OCI-LY1 (cell line): ENCODE results near the gene STON2.

Experiments
- H2AFZ ChIP-seq: fragments of 200-600 bp; sonication (generic), shearing (Covaris generic); 2 replicates; pipeline ENCODE4 v1.6.0; 2014; ENCODE audit warnings: antibody characterized with exemption, mild to moderate bottlenecking, low read length
- H3F3A ChIP-seq: fragments of 200-600 bp; sonication (generic), shearing (Covaris generic); 2 replicates; pipeline ENCODE4 v1.6.0; 2014; ENCODE audit warnings: mild to moderate bottlenecking, antibody characterized with exemption, low read length, moderate library complexity; ENCODE audit not compliant: insufficient read depth
- H3K27ac ChIP-seq: fragments of 200-600 bp; sonication (generic); 2 replicates; pipeline ENCODE4 v1.5.1; 2014; ENCODE audit warnings: low read length, mixed run types, mild to moderate bottlenecking, low read depth; ENCODE audit not compliant: poor library complexity, severe bottlenecking
- H3K27me3 ChIP-seq: fragments of 200-600 bp; sonication (generic); 2 replicates; pipeline ENCODE4 v1.6.0; 2014; ENCODE audit warnings: antibody characterized with exemption, mild to moderate bottlenecking, low read length, moderate library complexity; ENCODE audit not compliant: insufficient read depth
- H3K36me3 ChIP-seq: fragments of 200-600 bp; sonication (generic); 2 replicates; pipeline ENCODE4 v1.6.1; 2014; ENCODE audit warnings: mild to moderate bottlenecking, antibody characterized with exemption, low read length, moderate library complexity, mixed read lengths; ENCODE audit not compliant: insufficient read depth
- H3K4me1 ChIP-seq: fragments of 200-600 bp; sonication (generic); 2 replicates; pipeline ENCODE4 v1.5.1; 2014; ENCODE audit warnings: mild to moderate bottlenecking, low read length, moderate library complexity; ENCODE audit not compliant: insufficient read depth, severe bottlenecking
- H3K4me2 ChIP-seq: fragments of 200-600 bp; sonication (generic), shearing (Covaris generic); 2 replicates; pipeline ENCODE4 v1.6.1; 2014; ENCODE audit warnings: low read length
- H3K4me3 ChIP-seq: fragments of 200-600 bp; sonication (generic); 2 replicates; pipeline ENCODE4 v1.5.1; 2014; ENCODE audit warnings: low read length, low read depth, mild to moderate bottlenecking, mixed read lengths; ENCODE audit not compliant: poor library complexity, severe bottlenecking
- H3K79me2 ChIP-seq: fragments of 200-600 bp; shearing (Covaris generic); 2 replicates; pipeline ENCODE4 v1.6.1; 2016; ENCODE audit warnings: mixed run types, low read length, mixed read lengths; ENCODE audit not compliant: insufficient read depth
- H3K9ac ChIP-seq: fragments of 200-600 bp; sonication (generic), shearing (Covaris generic); 2 replicates; pipeline ENCODE4 v1.6.1; 2014; ENCODE audit warnings: mild to moderate bottlenecking, low read length, mixed read lengths
- H3K9me2 ChIP-seq: fragments of 200-600 bp; sonication (generic), shearing (Covaris generic); 2 replicates; pipeline ENCODE4 v1.6.1; 2014; ENCODE audit warnings: low read depth, mild to moderate bottlenecking, low read length, mixed read lengths
- H3K9me3 ChIP-seq: fragments of 200-600 bp; shearing (Covaris generic); 2 replicates; pipeline ENCODE4 v1.6.1; 2014; ENCODE audit warnings: low read length, mixed read lengths
- H4K20me1 ChIP-seq: fragments of 200-600 bp; sonication (generic), shearing (Covaris generic); 2 replicates; pipeline ENCODE4 v1.6.0; 2016; ENCODE audit warnings: mild to moderate bottlenecking, low read length; ENCODE audit not compliant: insufficient read depth
- CTCF ChIP-seq: fragments of 200-600 bp; sonication (generic), shearing (Covaris generic); IDR thresholded peaks from 2 replicates; pipeline ENCODE4 v1.5.1; 2017; ENCODE audit warnings: mild to moderate bottlenecking, antibody characterized with exemption, low read length, moderate library complexity, mixed read lengths
- EZH2 ChIP-seq: fragments of 200-600 bp; sonication (generic), shearing (Covaris generic); IDR thresholded peaks from 2 replicates; pipeline ENCODE4 v1.8.0; 2017; ENCODE audit warnings: borderline replicate concordance, mixed run types, mild to moderate bottlenecking, antibody characterized with exemption, low read length, moderate library complexity, mixed read lengths

STON2 gene

GRCh38 chr14:81323093-81323492 is 77.0 kb downstream of the STON2 start:
- H3K27ac ChIP-seq, result no peak overlapping the region
- TF ChIP-seq EZH2, result no peak
- no peak for TF ChIP-seq CTCF
- H3K4me2 ChIP-seq, result no peak overlapping the region
- H3F3A ChIP-seq, result no peaks in the 10 kb centered on the region
- no peaks in the 10 kb centered on the region for H3K9me2 ChIP-seq
- H3K4me1 ChIP-seq, result no peaks in the 10 kb centered on the region
- no peaks in the 10 kb centered on the region for H3K36me3 ChIP-seq
- H4K20me1 ChIP-seq, result no peaks in the 10 kb centered on the region
- no peak overlapping the region for H3K9ac ChIP-seq
- H3K79me2 ChIP-seq, result no peaks in the 10 kb centered on the region
- no peaks in the 10 kb centered on the region for H3K9me3 ChIP-seq
- no peaks in the 10 kb centered on the region for H3K27me3 ChIP-seq
- no peak overlapping the region for H2AFZ ChIP-seq
- no peak overlapping the region for H3K4me3 ChIP-seq

GRCh38 chr14:81319946-81320345 is 80.2 kb downstream of the STON2 start:
- no peak overlapping the region for H3K4me3 ChIP-seq
- H2AFZ ChIP-seq, result no peak overlapping the region
- H3K36me3 ChIP-seq, result no peaks in the 10 kb centered on the region
- H3K9me2 ChIP-seq, result no peaks in the 10 kb centered on the region
- no peaks in the 10 kb centered on the region for H3K4me1 ChIP-seq
- H3K27ac ChIP-seq, result no peak overlapping the region
- no peaks in the 10 kb centered on the region for H3F3A ChIP-seq
- no peak for TF ChIP-seq CTCF
- TF ChIP-seq EZH2, result no peak
- no peaks in the 10 kb centered on the region for H3K79me2 ChIP-seq
- no peaks in the 10 kb centered on the region for H3K9me3 ChIP-seq
- no peak overlapping the region for H3K4me2 ChIP-seq
- no peaks in the 10 kb centered on the region for H3K27me3 ChIP-seq
- no peak overlapping the region for H3K9ac ChIP-seq
- no peaks in the 10 kb centered on the region for H4K20me1 ChIP-seq

- Histone ChIP-seq H3K9ac (no peak overlapping the region), H2AFZ (no peak overlapping the region), H3F3A (no peaks in the 10 kb centered on the region), H3K4me2 (no peak overlapping the region), H4K20me1 (no peaks in the 10 kb centered on the region), H3K4me3 (no peak overlapping the region), H3K27me3 (no peaks in the 10 kb centered on the region), H3K9me2 (no peaks in the 10 kb centered on the region), H3K9me3 (no peaks in the 10 kb centered on the region), H3K27ac (no peak overlapping the region), H3K36me3 (no peaks in the 10 kb centered on the region), H3K4me1 (no peaks in the 10 kb centered on the region), H3K79me2 (no peaks in the 10 kb centered on the region)
- TF ChIP-seq EZH2, result no peak
- no peak for TF ChIP-seq CTCF
Observed at GRCh38 chr14:81319314-81319713, 80.8 kb downstream of the STON2 start.
